ENCODE data around the gene STAT5B. TPM values are rescaled to one million over a fixed set of nuclear protein-coding genes. Genes with fewer than 3 reads are reported as not detected.
A peak's percentile ranks its signal among the peaks of the same experiment; 100 is the strongest.
"Not testable (repeated sequence)": the region's sequence is repeated elsewhere in the genome, so short reads cannot be mapped to it uniquely, and the experiment has no call there.

Gene STAT5B
- total RNA-seq, 1 donor from 2014 or later = 33.4 TPM

DNA sequence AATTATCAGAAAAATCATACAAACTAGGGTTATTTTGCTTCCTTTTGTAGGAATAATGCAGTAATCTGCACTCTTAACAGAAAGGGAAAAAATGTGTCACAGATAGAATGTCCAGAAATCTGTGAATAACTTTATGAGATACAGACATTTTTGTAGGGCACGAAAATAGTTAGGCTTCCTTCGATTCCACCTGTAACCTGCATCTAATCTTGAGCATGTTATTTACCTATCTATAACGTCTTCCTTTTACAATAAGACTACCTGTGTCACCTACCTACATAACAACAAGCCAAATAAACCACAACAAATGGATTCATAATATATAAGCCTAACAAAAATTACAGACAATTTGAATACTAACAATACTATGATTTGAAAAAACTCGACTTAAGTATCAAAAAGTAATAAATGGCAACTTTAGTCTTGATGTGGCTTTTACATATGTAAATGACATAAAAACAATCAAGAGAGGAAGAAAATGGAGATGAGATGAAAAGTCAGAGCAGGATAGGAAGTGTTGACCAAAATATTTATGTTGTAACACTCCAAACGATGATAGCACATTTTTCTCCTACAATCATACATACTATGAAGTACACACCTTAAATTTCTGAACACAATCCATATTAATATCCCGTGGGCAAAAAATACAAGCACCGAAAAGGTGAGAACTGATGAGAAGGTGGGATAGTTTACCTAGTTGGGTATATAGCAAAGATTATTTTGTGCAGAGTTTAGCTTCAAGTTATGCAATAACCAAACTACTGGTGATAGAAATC, 2.5 kb downstream of the STAT5B start:
- ATAC-seq (no peak), DNase-seq (no peak)
- intact Hi-C loops (cut with micrococcal nuclease) = no loop called here

DNA sequence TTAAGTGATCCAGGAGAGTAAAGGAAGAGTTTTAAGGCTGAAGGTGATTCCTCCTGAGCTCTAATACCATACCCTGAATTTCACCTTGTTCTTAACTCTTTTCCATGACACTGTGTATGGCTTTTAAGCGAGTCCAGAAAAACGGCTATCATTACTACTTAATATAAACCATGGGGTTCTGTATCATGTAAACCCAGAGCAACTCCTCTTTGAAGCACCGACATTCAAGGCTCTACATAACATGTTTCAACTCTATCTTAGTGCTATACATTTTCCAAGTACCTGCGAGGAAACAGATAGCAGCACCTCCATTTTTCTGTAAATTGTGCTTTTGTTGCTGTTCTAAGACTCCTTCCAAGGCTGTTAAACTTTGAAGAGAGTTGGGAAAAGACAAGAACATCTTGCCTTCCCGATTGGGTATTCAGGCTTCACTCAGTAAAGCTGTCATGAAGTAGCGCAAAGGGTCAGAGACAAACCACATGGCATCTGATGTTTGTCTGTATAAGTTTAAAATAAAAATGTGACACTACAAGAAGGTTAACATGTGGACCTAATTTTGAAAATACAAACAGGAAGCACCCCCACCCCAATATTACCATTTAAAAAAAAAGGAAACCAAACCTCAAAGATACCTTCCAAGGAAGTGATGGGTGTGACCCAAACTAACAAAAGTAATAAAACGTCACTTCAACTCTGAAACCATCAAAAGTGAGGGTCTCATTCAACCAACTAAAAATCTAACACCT, 3.9 kb downstream of the STAT5B start:
- DNase-seq = no peak
- intact Hi-C loops (cut with micrococcal nuclease) = no loop called here
- ATAC-seq = no peak

DNA sequence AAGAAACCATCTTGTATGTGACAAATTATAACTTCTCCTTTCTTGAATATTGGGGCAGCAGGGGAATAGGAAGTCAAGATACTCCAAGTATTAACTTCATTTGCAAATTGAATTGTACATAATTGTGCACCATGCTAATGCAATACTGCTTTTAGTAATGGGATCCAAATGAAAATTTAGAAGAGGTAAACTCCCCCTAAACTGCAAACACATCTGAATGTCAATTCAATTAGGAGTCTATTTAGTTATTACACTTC, 4.5 kb downstream of the STAT5B start:
- intact Hi-C loops (cut with micrococcal nuclease) = no loop called here
- ATAC-seq = no peak
- no peak for DNase-seq

DNA sequence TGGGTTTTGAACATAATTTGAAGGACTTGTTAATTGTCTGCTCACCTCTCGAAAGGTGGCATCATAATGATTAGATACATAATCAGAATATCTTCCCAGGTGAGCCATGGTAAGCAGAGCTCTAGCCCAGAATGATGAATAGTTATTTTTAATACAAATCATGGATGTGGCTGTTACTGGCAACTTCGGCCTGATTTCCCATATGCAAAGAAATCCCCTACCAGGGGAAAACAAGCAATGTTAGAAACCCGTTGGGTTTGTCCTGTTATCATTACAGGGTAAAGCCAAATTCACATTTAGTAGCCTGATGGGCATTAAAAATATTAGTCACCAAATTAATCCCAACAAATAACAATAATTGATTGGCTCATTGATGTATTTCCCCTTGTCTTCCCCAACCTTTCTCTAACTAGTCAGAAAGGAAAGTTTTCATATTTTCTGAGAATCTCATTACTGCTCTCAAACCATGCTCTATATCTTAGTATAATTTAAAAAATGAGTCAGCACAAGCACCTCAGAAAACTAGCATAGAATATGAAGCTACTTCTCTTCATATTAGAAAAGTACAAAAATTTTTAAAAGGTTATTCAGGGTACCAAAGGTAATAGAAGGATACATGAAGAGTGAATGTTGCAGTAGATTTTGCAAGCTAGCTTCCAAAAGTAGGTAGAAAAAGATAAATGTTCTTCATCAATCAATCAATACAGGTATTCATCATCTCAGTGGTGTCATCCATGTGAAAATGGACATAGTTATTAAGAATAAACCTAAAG, 5.0 kb downstream of the STAT5B start:
- DNase-seq (no peak), ATAC-seq (no peak)
- intact Hi-C loops (cut with micrococcal nuclease) = no loop called here

DNA sequence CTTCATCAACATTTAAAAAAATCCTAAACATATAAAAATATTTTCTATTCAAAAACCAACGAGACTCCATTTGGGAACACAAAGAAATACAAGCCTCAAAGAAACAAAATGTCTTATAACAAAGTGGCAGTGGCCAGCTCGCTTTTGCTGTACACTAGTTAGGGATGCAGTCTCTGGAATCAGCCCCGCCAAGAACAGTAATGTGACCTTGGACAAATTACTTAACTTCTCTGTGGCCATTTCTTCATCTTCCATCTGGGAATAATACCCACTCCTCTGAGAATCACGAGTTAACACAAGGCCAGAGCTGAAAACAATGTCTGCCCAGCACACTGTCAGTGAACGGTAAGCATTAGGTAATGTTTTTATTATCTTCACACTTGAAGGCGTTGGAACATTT, 5.6 kb downstream of the STAT5B start:
- ATAC-seq = no peak
- DNase-seq = no peak
- intact Hi-C loops (cut with micrococcal nuclease) = no loop called here

DNA sequence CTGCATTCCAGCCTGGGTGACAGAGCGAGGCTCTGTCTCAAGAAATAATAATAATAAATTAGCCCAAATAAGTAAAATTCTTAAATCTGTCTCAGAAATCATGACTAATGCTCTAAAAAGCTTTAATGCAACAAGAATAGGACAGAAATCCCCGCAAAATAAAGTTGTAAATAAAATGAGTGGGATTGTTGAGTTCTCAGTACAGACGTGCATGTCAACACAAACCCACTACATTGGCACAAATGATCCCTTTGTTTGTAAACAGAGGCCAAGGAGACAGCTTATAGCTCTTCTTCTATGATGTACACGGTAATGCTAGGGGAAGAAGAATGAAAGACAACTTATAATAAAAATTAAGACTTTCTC, 6.0 kb downstream of the STAT5B start:
- DNase-seq (no peak), ATAC-seq (no peak)
- intact Hi-C loops (cut with micrococcal nuclease) = no loop called here

DNA sequence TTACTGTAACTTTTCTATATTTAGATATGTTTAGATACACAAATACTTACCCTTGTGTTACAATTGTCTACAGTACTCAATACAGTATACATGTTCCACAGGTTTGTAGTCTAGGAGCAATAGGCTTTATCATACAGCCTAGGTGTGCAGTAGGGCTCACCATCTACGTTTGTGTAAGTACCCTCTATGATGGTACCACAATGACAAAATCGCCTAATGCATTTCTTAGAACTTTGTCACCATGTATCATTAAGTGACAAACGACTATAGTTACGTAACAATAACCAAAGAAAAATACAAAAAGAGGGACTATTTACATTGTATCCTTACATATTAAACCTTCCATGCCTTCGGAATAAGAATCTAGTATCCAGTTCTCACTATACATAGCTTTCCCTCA, 8.0 kb downstream of the STAT5B start:
- no peak for DNase-seq
- no peak for ATAC-seq
- intact Hi-C loops (cut with micrococcal nuclease) = no loop called here

DNA sequence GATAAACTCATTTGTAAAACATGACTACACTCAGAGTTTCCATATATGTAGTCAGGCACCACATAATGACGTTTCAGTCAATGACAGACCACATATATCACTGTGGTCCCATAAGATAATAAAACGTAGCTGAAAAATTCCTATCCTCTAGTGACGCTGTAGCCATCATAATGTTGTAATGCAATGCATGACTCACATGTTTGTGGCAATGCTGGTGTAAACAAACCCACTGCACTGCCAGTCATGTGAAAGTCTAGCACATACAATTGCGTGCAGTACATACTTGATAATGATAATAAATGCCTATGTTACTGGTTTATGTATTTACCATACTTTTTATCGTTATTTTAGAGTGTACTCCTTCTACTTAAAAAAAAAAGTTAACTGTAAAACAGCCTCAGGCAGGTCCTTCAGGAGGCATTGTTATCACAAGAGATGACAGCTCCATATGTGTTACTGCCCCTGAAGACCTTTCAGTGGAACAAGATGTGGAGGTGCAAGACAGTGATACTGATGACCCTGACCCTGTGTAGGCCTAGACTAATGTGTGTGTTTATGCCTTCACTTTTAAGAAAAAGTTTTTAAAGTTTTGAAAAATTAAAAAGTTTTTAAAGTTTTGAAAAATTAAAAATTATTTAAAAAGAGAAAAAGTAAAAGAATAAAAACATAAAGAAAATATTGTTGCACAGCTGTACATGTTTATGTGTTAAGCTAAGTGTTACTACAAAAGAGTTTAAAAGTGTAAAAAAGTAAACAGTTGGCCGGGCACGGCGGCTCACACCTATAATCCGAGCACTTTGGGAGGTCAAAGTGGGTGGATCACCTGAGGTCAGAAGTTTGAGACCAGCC, 9.0 kb downstream of the STAT5B start:
- intact Hi-C loops (cut with micrococcal nuclease) = no loop called here
- no peak for DNase-seq
- ATAC-seq = no peak

DNA sequence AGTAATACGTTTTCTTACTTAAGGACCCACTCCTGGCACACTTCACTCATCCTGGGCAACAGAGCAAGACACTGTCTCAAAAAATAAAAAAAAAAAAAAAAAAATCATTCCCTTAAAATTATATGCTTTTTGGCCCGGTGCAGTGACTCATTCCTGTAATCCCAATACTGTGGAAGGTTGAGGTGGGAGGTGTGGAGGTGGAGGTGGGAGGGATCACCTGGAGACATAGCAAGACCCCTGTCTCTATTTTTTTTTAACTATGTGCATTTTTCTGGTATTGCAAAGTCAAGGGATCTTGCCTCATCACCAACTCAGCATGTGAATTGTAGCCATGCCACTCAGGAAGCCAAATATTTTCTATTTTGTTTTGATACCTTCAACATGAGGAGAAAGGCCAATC, 9.7 kb downstream of the STAT5B start:
- ATAC-seq (no peak), DNase-seq (no peak)
- intact Hi-C loops (cut with micrococcal nuclease) = no loop called here

DNA sequence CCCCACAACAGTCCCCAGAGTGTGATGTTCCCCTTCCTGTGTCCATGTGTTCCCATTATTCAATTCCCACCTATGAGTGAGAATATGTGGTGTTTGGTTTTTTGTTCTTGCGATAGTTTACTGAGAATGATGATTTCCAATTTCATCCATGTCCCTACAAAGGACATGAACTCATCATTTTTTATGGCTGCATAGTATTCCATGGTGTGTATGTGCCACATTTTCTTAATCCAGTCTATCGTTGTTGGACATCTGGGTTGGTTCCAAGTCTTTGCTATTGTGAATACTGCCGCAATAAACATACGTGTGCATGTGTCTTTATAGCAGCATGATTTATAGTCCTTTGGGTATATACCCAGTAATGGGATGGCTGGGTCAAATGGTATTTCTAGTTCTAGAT, 11.8 kb downstream of the STAT5B start:
- DNase-seq; intact Hi-C loops (cut with micrococcal nuclease); ATAC-seq: not testable (repeated sequence)

DNA sequence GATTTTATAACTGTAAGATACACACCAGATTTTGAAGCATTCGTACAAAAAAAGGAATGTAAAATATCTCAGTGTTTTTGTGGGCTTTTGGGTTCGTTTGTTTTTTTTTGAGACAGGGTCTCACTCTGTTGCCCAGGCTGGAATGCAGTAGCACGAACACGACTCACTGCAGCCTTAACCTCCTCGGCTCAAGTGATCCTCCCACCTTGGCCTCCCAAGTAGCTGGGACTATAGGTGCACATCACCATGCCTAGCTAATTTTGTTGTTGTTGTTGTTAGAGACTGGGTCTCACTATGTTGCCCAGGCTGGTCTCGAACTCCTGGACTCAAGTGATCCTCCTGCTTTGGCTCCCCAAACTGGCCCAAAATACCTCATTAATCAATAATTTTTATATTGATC, 15.9 kb downstream of the STAT5B start:
- DNase-seq (no peak), ATAC-seq (no peak)
- intact Hi-C loops (cut with micrococcal nuclease) = no loop called here

DNA sequence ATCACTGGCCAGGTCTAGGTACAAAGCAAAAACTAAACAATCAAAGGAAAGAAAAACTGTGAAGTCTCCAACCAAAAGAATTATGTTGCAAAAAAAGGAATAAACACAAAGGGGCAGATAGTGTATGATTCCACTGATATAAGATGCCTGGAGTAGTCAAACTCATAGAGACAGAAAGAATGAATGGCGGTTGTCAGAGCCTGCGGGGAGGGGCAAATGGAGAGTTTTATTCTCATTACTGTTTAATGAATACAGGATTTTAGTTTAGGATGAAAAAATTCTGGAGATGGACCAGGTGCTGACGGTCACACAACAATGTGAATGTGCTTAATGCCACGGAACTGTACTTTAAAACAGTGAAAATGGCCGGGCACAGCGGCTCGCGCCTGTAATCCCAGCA, 20.7 kb downstream of the STAT5B start:
- intact Hi-C loops (cut with micrococcal nuclease) = no loop called here
- DNase-seq = no peak
- no peak for ATAC-seq

DNA sequence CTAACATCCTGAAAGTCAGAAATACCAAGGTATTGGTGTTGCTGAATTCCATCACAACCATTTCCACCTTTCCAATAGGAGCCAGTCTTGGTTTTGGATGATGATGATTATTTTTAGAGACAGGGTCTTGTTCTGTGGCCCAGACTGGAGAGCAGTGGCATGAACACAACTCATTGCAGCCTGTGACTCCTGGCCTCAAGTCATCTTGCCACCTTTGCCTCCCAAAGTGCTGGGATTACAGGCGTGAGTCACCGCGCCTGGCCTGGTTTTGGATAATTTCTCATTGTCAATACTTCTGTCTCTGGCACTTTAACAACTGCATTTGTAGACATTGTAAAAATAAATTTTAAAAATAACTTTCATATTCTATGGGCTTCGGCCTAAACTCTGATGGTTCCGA, 22.6 kb downstream of the STAT5B start:
- DNase-seq (no peak), ATAC-seq (no peak)
- intact Hi-C loops (cut with micrococcal nuclease) = no loop called here

DNA sequence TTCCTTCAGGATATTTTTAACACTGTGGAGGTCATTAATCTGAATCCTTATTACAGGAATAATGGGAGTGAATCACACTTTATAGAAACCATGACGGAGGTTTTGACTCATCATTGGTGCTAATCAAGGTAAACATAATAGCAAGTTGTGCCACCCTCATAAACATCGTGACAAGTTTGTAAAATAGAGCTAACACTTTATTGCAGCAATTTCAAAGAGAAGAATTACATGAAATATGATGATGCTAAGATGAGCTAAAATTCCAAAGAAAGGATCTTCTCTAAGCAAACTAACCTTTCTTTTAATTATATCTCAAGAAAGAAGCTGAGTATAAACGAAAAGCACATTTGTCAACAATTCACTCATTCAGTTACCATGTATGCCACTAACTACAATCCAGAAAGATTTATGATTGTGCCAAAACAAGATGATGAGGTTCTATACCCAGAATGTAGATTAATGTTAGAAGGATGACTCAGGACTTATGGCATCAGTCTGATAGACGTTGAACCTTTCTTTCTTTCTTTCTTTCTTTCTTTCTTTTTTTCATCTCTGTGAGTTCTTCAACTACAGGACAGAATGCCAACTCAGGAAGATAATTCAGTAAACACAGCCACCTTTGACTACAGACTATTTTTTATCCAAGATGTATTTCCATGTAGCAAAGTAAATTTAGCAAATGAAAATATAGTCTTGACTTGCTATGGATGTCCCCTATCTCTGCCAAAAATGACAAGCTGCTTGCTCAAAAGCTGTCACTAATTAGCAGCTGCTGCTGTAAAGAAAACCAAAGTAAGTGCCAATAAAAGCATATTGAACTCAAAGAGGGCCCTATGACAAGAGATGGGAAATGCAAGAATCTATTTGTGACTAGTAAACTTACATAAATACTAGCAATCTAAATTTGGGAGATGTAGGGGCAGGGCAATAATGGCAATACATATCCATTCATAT, 23.3 kb downstream of the STAT5B start:
- intact Hi-C loops (cut with micrococcal nuclease) = no loop called here
- DNase-seq (no peak), ATAC-seq (no peak)

DNA sequence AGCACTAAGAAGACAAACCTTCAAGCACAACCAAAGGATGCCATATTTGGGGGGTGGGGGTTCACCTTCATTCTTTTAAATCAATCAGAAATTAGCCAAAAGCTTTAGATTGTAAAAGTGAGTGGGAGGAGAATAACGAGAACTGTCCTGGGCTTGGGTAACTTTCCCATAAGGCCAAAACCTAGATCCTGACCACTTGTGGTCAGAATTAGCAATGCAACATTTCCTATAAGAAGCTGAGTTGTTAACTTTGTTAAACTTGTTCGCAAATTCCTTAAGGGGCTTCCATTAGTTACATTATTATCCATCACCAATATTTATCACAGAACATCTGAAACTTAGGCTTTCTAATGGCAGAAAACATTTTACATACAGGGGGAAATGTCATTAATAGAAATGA, 25.1 kb downstream of the STAT5B start:
- DNase-seq (no peak), ATAC-seq (no peak)
- intact Hi-C loops (cut with micrococcal nuclease) = no loop called here

DNA sequence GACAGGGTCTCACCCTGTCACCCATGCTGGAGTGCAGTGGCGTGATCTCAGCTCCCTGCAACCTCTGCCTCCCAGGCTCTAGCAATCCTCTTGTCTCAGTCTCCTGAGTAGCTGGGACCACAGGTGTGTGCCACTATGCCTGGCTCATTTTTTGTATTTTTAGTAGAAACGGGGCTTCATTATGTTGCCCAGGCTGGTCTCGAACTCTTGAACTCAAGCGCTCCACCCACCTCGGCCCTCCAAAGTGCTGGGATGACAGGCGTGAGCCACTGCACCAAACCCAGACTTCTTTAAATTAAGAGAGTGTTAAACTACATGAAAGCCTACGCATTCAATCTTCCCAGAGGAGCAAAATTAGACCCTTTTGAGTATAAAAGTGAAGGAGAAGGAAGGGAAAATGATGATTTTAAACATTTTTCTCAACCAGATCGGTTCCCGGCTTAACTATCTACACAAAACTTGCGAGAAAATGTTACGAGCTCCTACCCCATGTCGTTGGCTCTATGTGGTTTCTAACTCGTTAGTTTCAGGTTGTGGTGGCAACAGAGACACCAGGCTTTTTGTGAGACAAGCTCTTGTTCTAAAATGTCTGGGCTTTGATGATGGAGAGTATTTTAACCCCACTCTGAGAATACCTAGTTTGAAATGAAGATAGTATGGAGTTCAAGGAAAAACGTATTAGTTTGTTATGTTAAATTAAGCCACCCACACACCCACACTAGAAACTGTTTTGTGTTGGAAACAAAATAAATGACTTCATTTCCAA, 26.3 kb downstream of the STAT5B start:
- intact Hi-C loops (cut with micrococcal nuclease) = no loop called here
- DNase-seq (no peak), ATAC-seq (no peak)

DNA sequence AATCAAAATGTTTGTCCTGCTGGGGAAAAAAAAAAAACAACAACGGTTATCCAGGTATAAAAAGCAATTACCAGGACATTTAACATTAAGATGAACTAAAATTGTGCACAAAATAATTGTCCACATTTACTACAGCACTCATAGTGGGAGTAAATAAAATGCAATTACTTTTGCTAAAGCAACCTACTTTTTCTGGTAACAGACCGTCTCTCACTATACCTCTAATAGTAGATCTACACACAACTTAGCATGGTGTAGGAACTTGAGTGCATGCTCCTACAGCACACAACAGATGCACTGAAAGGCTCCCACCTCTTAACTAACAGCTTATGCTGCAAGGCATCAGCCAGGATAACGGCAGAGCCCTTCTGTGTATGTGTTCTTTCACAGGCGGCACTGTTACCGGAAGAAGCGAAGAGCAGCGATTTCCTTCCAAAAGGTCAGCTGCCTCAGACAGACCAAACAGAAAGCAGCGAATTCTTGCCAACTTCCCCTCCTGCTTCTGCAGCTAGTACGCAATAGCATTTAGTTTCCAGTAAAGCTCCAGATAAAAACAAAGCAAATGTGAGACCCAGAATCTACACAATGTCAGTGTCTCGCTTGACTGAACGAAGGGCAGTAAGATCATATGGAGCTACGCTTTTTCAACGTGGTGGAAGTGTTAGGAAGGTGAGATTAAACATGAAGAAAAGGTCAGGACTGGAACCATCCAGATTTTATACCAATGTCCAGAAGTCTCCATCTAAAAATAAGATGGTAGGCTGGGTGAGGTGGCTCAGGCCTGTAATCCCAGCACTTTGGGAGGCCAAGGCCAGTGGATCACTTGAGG, 27.6 kb downstream of the STAT5B start:
- ATAC-seq (peak; percentile 96), DNase-seq (peak; percentile 52)
- intact Hi-C loops (cut with micrococcal nuclease) = no loop called here
